ENCODE measurements around the gene ITGB6. TPM values are rescaled to one million over a fixed set of nuclear protein-coding genes. Genes with fewer than 3 reads are reported as not detected.

ITGB6 gene
- total and polyA plus RNA-seq, 7 experiments from 2014 or later: not detected

GRCh38 chr2:160061944-160062291 is 138.2 kb downstream of the ITGB6 start:
- Histone ChIP-seq H3K27me3 (ENCODE audit: control insufficient read depth in 2 of 2, insufficient read depth in 2 of 2, low read length in 2 of 2) (no peaks in the 10 kb centered on the region), H3K36me3 (ENCODE audit: control insufficient read depth in 2 of 3, insufficient read depth in 3 of 3, low read length in 3 of 3) (no peaks in the 10 kb centered on the region), H3K4me1 (ENCODE audit: control insufficient read depth in 2 of 2, insufficient read depth in 2 of 2, low read length in 2 of 2) (no peaks in the 10 kb centered on the region), H3K27ac (ENCODE audit: low read depth, low read length) (no peak overlapping the region), H3K9me3 (ENCODE audit: control insufficient read depth in 2 of 3, low read length in 3 of 3) (no peaks in the 10 kb centered on the region), H3K4me3 (ENCODE audit: low read length) (peak overlapping the region; percentile 33)
- no peak for ATAC-seq
- Mint-ChIP-seq H3K9me3 (peaks cover 0 to 5% (median 0%) of the 10 kb centered on the region in 11 donors), H3K27ac (no peak overlapping the region), H3K27me3 (peaks cover 48 to 77% (median 63%) of the 10 kb centered on the region in 5 donors), H3K4me1 (peaks cover 4 to 11% (median 8%) of the 10 kb centered on the region in 7 donors), H3K4me3 (peak overlapping the region in 7 of 10 donors; percentile 55 to 81 (median 64)), H3K36me3 (peaks cover 0 to 6% (median 0%) of the 10 kb centered on the region in 5 donors)
- no peak for DNase-seq
- ChIA-PET POLR2A (no interaction called here), CTCF (no interaction called here)
- intact Hi-C loops (cut with micrococcal nuclease): no loop called here

GRCh38 chr2:160061533-160061932 is 138.5 kb downstream of the ITGB6 start:
- H3K4me1 ChIP-seq (ENCODE audit: control insufficient read depth in 2 of 2, insufficient read depth in 2 of 2, low read length in 2 of 2): no peaks in the 10 kb centered on the region
- no peak overlapping the region for H3K27ac Mint-ChIP-seq
- H3K4me3 ChIP-seq (ENCODE audit: low read length): no peak overlapping the region
- H3K4me3 Mint-ChIP-seq: peak overlapping the region in 7 of 10 donors; percentile 6 to 66 (median 45)
- no peak for DNase-seq
- H3K27me3 Mint-ChIP-seq: peaks cover 49 to 76% (median 67%) of the 10 kb centered on the region in 5 donors
- no peak for ATAC-seq
- intact Hi-C loops (cut with micrococcal nuclease): no loop called here
- H3K27ac ChIP-seq (ENCODE audit: low read depth, low read length): no peak overlapping the region
- CTCF ChIA-PET: no interaction called here
- no peaks in the 10 kb centered on the region for H3K9me3 ChIP-seq (ENCODE audit: control insufficient read depth in 2 of 3, low read length in 3 of 3)
- peaks cover 4 to 11% (median 8%) of the 10 kb centered on the region in 7 donors for H3K4me1 Mint-ChIP-seq
- no peaks in the 10 kb centered on the region for H3K36me3 ChIP-seq (ENCODE audit: control insufficient read depth in 2 of 3, insufficient read depth in 3 of 3, low read length in 3 of 3)
- peaks cover 0 to 6% (median 0%) of the 10 kb centered on the region in 5 donors for H3K36me3 Mint-ChIP-seq
- no peaks in the 10 kb centered on the region for H3K27me3 ChIP-seq (ENCODE audit: control insufficient read depth in 2 of 2, insufficient read depth in 2 of 2, low read length in 2 of 2)
- POLR2A ChIA-PET: no interaction called here
- H3K9me3 Mint-ChIP-seq: peaks cover 0 to 3% (median 0%) of the 10 kb centered on the region in 11 donors

- Histone ChIP-seq H3K36me3 (ENCODE audit: control insufficient read depth in 2 of 3, insufficient read depth in 3 of 3, low read length in 3 of 3) (no peaks in the 10 kb centered on the region), H3K4me1 (ENCODE audit: control insufficient read depth in 2 of 2, insufficient read depth in 2 of 2, low read length in 2 of 2) (no peaks in the 10 kb centered on the region), H3K9me3 (ENCODE audit: control insufficient read depth in 2 of 3, low read length in 3 of 3) (no peaks in the 10 kb centered on the region), H3K27me3 (ENCODE audit: control insufficient read depth in 2 of 2, insufficient read depth in 2 of 2, low read length in 2 of 2) (no peaks in the 10 kb centered on the region), H3K27ac (ENCODE audit: low read depth, low read length) (no peak overlapping the region), H3K4me3 (ENCODE audit: low read length) (no peak overlapping the region)
- DNase-seq (no peak), ATAC-seq (no peak)
- H3K36me3 Mint-ChIP-seq: peaks cover 0 to 6% (median 0%) of the 10 kb centered on the region in 5 donors
- intact Hi-C loops (cut with micrococcal nuclease): no loop called here
- peaks cover 46 to 70% (median 64%) of the 10 kb centered on the region in 5 donors for H3K27me3 Mint-ChIP-seq
- no peak overlapping the region for H3K4me3 Mint-ChIP-seq
- CTCF ChIA-PET: no interaction called here
- H3K4me1 Mint-ChIP-seq: peaks cover 4 to 11% (median 8%) of the 10 kb centered on the region in 7 donors
- no peak overlapping the region for H3K27ac Mint-ChIP-seq
- POLR2A ChIA-PET: no interaction called here
- peaks cover 0 to 3% (median 0%) of the 10 kb centered on the region in 11 donors for H3K9me3 Mint-ChIP-seq
Observed at GRCh38 chr2:160060297-160060696, 139.8 kb downstream of the ITGB6 start.

GRCh38 chr2:160057356-160057755 is 142.7 kb downstream of the ITGB6 start:
- POLR2A ChIA-PET: interaction anchor here (0.6 kb wide), 1 partner anchor 597 kb away, joined by 3 read pairs; no protein-coding TSS in a partner anchor
- Mint-ChIP-seq H3K9me3 (peaks cover 0 to 3% (median 0%) of the 10 kb centered on the region in 11 donors), H3K4me1 (peaks cover 0 to 3% (median 0%) of the 10 kb centered on the region in 7 donors), H3K4me3 (no peak overlapping the region), H3K27me3 (peaks cover 37 to 59% (median 48%) of the 10 kb centered on the region in 5 donors), H3K27ac (no peak overlapping the region), H3K36me3 (peaks cover 0 to 6% (median 0%) of the 10 kb centered on the region in 5 donors)
- H3K36me3 ChIP-seq (ENCODE audit: control insufficient read depth in 2 of 3, insufficient read depth in 3 of 3, low read length in 3 of 3): no peaks in the 10 kb centered on the region
- H3K27ac ChIP-seq (ENCODE audit: low read depth, low read length): no peak overlapping the region
- ATAC-seq (no peak), DNase-seq (no peak)
- H3K9me3 ChIP-seq (ENCODE audit: control insufficient read depth in 2 of 3, low read length in 3 of 3): no peaks in the 10 kb centered on the region
- no peaks in the 10 kb centered on the region for H3K4me1 ChIP-seq (ENCODE audit: control insufficient read depth in 2 of 2, insufficient read depth in 2 of 2, low read length in 2 of 2)
- no peak overlapping the region for H3K4me3 ChIP-seq (ENCODE audit: low read length)
- intact Hi-C loops (cut with micrococcal nuclease): no loop called here
- CTCF ChIA-PET: no interaction called here
- no peaks in the 10 kb centered on the region for H3K27me3 ChIP-seq (ENCODE audit: control insufficient read depth in 2 of 2, insufficient read depth in 2 of 2, low read length in 2 of 2)

- intact Hi-C loops (cut with micrococcal nuclease): no loop called here
- no peaks in the 10 kb centered on the region for H3K27me3 ChIP-seq (ENCODE audit: control insufficient read depth in 2 of 2, insufficient read depth in 2 of 2, low read length in 2 of 2)
- ATAC-seq (no peak), DNase-seq (no peak)
- no peaks in the 10 kb centered on the region for H3K4me1 ChIP-seq (ENCODE audit: control insufficient read depth in 2 of 2, insufficient read depth in 2 of 2, low read length in 2 of 2)
- H3K27me3 Mint-ChIP-seq: peaks cover 38 to 56% (median 50%) of the 10 kb centered on the region in 5 donors
- H3K4me3 ChIP-seq (ENCODE audit: low read length): no peak overlapping the region
- H3K4me1 Mint-ChIP-seq: no peaks in the 10 kb centered on the region
- no peak overlapping the region for H3K27ac ChIP-seq (ENCODE audit: low read depth, low read length)
- peaks cover 0 to 1% (median 0%) of the 10 kb centered on the region in 11 donors for H3K9me3 Mint-ChIP-seq
- H3K36me3 ChIP-seq (ENCODE audit: control insufficient read depth in 2 of 3, insufficient read depth in 3 of 3, low read length in 3 of 3): no peaks in the 10 kb centered on the region
- peaks cover 0 to 6% (median 0%) of the 10 kb centered on the region in 5 donors for H3K36me3 Mint-ChIP-seq
- ChIA-PET POLR2A (no interaction called here), CTCF (no interaction called here)
- no peak overlapping the region for H3K4me3 Mint-ChIP-seq
- no peak overlapping the region for H3K27ac Mint-ChIP-seq
- no peaks in the 10 kb centered on the region for H3K9me3 ChIP-seq (ENCODE audit: control insufficient read depth in 2 of 3, low read length in 3 of 3)
Observed at GRCh38 chr2:160055726-160056108, 144.4 kb downstream of the ITGB6 start.

GRCh38 chr2:160054984-160055725 is 144.9 kb downstream of the ITGB6 start:
- Histone ChIP-seq H3K4me3 (ENCODE audit: low read length) (no peak overlapping the region), H3K4me1 (ENCODE audit: control insufficient read depth in 2 of 2, insufficient read depth in 2 of 2, low read length in 2 of 2) (no peaks in the 10 kb centered on the region), H3K36me3 (ENCODE audit: control insufficient read depth in 2 of 3, insufficient read depth in 3 of 3, low read length in 3 of 3) (no peaks in the 10 kb centered on the region), H3K27ac (ENCODE audit: low read depth, low read length) (no peak overlapping the region), H3K9me3 (ENCODE audit: control insufficient read depth in 2 of 3, low read length in 3 of 3) (no peaks in the 10 kb centered on the region), H3K27me3 (ENCODE audit: control insufficient read depth in 2 of 2, insufficient read depth in 2 of 2, low read length in 2 of 2) (no peaks in the 10 kb centered on the region)
- Mint-ChIP-seq H3K36me3 (peaks cover 0 to 6% (median 0%) of the 10 kb centered on the region in 5 donors), H3K27me3 (peaks cover 35 to 52% (median 46%) of the 10 kb centered on the region in 5 donors), H3K9me3 (peaks cover 0 to 1% (median 0%) of the 10 kb centered on the region in 11 donors), H3K27ac (no peak overlapping the region), H3K4me3 (no peak overlapping the region), H3K4me1 (no peaks in the 10 kb centered on the region)
- ATAC-seq: no peak
- no peak for DNase-seq
- intact Hi-C loops (cut with micrococcal nuclease): no loop called here
- CTCF ChIA-PET: no interaction called here
- POLR2A ChIA-PET: no interaction called here

GRCh38 chr2:160053946-160054345 is 146.1 kb downstream of the ITGB6 start:
- Mint-ChIP-seq H3K27me3 (peaks cover 30 to 47% (median 35%) of the 10 kb centered on the region in 5 donors), H3K9me3 (no peaks in the 10 kb centered on the region), H3K4me3 (no peak overlapping the region), H3K4me1 (no peaks in the 10 kb centered on the region), H3K36me3 (peaks cover 0 to under 1% (median 0%) of the 10 kb centered on the region in 5 donors), H3K27ac (no peak overlapping the region)
- ChIA-PET POLR2A (no interaction called here), CTCF (interaction anchor here (0.6 kb wide), 1 partner anchor 156 kb away, joined by 3 read pairs; no protein-coding TSS in a partner anchor)
- H3K27ac ChIP-seq (ENCODE audit: low read depth, low read length): no peak overlapping the region
- no peak overlapping the region for H3K4me3 ChIP-seq (ENCODE audit: low read length)
- no peak for ATAC-seq
- intact Hi-C loops (cut with micrococcal nuclease): no loop called here
- no peaks in the 10 kb centered on the region for H3K4me1 ChIP-seq (ENCODE audit: control insufficient read depth in 2 of 2, insufficient read depth in 2 of 2, low read length in 2 of 2)
- no peaks in the 10 kb centered on the region for H3K36me3 ChIP-seq (ENCODE audit: control insufficient read depth in 2 of 3, insufficient read depth in 3 of 3, low read length in 3 of 3)
- DNase-seq: no peak
- H3K9me3 ChIP-seq (ENCODE audit: control insufficient read depth in 2 of 3, low read length in 3 of 3): no peaks in the 10 kb centered on the region
- H3K27me3 ChIP-seq (ENCODE audit: control insufficient read depth in 2 of 2, insufficient read depth in 2 of 2, low read length in 2 of 2): no peaks in the 10 kb centered on the region
